Vein endothelial cell (primary cell): ENCODE data around the gene CHST12. TPM values are rescaled to one million over a fixed set of nuclear protein-coding genes. Genes with fewer than 3 reads are reported as not detected.

Experiments used
- small RNA-seq: library from RNA; depleted of rRNA; stranded (forward); fragments of <200 nt; gene quantifications from one replicate; pipeline ENCODE3, GENCODE V24; 2012
- total RNA-seq: library from RNA; depleted of rRNA; stranded (reverse); fragments of >200 nt; gene quantifications from 2 replicates; pipeline ENCODE4 v1.2.3, GENCODE V29; 2012

CHST12 gene
- 8.2 and 9.1 TPM in 2 replicates for total RNA-seq

DNA sequence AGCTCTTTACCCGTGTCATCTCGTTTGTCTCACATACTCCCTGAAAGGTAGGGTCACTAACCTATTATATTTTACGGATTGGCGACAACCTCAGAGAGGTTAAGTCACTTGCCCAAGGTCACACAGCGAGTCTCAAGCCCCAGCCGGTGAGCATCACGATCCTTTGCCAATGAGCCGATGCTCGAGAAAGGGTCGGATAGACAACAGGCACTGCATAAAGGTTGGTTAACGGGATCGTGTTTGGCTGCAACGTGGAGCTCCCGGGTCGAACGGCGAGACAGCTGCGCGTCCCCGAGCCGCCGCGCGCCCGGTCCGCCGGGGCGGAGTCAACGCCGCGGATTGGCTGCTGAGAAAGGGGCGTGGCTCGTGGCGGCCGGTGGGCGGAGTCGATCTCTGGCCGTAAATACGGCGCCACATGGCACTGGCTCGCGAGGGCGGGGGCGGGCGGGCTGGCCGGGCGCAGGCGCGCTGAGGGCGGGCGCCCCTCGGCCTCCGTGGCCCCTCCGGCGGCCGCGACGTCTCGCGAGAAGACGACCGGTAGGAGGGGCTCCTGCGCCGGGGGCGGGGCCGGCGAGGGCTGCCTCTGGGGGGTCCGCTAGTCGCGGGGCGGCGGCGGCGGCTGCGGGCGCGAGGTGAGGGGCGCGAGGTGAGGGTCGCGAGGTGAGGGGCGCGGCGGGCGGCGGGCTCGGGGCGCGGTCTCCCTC, at the start of gene CHST12:
Gene CHST12 (plus strand): TSS at position 598 of the 704 bp plus-strand sequence. CDS start 29,029 bp downstream, outside the sequence.

DNA sequence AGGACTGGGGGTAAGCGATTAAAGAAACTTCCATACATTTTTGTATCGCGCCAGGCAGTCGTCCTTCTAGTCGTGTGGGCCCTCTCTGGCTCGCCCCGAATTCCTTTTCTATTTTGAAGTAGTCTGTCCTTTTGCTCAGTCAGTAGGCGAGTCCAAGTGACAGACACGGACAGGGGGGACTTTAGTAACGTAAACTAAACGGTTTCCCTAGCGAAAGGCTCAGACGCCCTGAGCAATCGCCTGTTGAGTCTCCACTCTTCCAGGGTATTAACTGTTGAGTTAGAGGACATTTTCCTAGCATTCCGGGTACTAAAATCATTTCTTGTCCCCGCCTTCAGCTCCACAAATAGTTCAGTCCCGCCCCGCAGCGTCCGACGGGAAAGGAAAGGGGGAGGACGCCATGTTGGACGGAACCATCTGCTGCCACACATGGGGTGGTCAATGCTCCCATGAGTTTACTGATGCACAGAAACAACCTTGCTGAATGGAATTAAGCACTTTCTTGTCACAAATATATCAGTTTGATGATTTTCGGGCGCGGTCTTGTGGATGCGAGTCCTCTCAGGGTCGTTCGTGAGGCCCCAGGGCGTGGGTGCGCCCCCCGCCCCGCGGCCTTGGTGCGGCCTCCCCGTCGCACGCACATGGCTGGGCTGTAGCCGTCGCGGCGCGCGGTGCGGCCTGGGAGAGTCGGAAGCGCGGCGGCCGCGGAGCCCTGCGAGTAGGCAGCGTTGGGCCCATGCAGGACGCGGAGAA, 49.0 kb upstream of the CHST12 start, which contains the start of gene EIF3B:
Gene EIF3B (plus strand): TSS at position 642 of the 753 bp plus-strand sequence. CDS start 95 bp downstream, at position 737.

DNA sequence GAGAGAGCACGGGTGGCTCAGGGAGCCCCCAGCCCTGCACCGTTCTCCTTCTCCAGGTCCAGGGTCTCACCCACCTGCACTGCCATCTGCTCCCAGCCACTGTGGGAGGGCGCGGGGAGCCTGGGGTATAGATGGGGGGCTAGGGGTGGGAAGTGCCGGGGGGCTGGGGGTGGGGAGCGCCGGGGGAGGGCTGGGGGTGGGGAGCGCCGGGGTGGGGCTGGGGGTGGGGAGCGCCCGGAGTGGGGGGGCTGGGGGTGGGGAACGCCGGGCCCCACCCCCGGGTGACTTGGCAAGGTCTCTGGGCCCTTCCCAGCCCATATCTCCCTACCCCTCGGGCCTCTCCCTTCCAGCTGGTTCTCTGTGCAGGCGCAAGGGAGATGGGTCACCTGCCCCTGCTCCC, 72.9 kb downstream of the CHST12 start, which contains the start of gene GRIFIN:
Gene GRIFIN (minus strand): TSS at position 101 of the 400 bp plus-strand sequence. CDS start 15 bp downstream, at position 86.

Small RNAs within 50 kb of the gene (small RNA-seq; reads per million reads assigned to genes)
- not detected for gene AC004840.2

Other genes with a start within 250 kb of the CHST12 start
- 29.8 and 33.6 TPM in 2 replicates for gene MAD1L1, start 170.7 kb upstream of the CHST12 start, total RNA-seq
- gene MRM2, start 161.4 kb upstream of the CHST12 start, total RNA-seq, result 12.4 and 15.5 TPM in 2 replicates
- gene NUDT1, start 161.4 kb upstream of the CHST12 start, total RNA-seq, result 12.0 and 12.1 TPM in 2 replicates
- 12.1 and 14.0 TPM in 2 replicates for gene SNX8, start 89.2 kb upstream of the CHST12 start, total RNA-seq
- gene EIF3B, start 48.8 kb upstream of the CHST12 start, total RNA-seq, result 250 and 275 TPM in 2 replicates
- gene GRIFIN, start 72.8 kb downstream of the CHST12 start, total RNA-seq, result not detected in 2 replicates
- 10.8 and 22.9 TPM in 2 replicates for gene LFNG, start 116.2 kb downstream of the CHST12 start, total RNA-seq
- gene BRAT1, start 151.9 kb downstream of the CHST12 start, total RNA-seq, result 25.1 and 33.6 TPM in 2 replicates
- gene IQCE, start 155.4 kb downstream of the CHST12 start, total RNA-seq, result 8.2 and 9.5 TPM in 2 replicates
- 69.5 and 86.9 TPM in 2 replicates for gene TTYH3, start 228.4 kb downstream of the CHST12 start, total RNA-seq